ENCODE results near the gene PNMA1. TPM values are rescaled to one million over a fixed set of nuclear protein-coding genes. Genes with fewer than 3 reads are reported as not detected.
A peak's percentile ranks its signal among the peaks of the same experiment; 100 is the strongest.

PNMA1 gene
- total and polyA plus RNA-seq, 2 of the 13 experiments (the other 11 are each of a cell fraction or from before 2014, with no cell fraction given): 7.0 to 8.3 TPM

DNA sequence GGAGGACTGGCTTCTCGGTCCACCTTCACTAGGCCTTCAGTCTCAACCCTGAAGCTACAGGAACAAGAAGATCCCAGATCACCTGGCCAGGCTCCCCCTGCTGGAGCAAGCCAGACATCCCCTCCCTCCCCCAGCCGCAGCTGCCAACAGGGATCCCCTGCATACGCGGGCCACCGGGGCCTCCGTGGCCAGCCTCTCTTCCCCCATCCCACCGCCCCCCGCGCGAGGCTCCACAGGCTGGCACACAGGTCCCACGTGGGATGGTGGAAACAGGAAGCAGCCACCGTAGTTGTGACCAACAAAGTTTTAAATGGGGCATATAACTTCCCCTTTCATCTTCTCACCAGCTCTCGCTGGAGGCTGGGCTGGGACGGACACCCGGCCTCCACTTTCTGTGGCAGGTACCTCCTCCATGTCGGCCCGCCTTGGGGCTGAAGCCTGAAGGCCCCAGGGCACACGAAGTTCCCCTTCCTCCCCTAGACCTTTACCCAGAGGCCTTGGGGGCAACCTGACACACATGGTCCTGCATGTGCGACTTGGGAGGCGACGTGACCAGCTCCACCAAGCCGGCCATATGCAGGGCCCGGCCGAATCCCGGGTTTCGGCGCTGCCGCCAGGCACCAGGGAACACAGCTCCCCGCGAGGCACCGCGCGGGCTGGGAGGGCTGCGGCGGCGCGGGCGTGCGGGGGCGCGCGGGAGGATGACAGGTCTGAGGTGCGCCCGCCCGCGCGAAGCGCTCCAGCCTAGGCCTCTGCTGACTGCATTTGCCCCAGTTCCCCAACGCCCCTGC, 44.4 kb upstream of the PNMA1 start (continued):
- no peak for TF ChIP-seq CBX2 (IDR thresholded peaks at IDR 0.05; ENCODE audit: low read depth, low read length)
- no peak for TF ChIP-seq CBX2 (CRISPR knock-in tag; IDR thresholded peaks at IDR 0.05; ENCODE audit: low read depth)
- no peak for TF ChIP-seq AGO1 (IDR thresholded peaks at IDR 0.05; ENCODE audit: low read depth, low read length, poor library complexity, severe bottlenecking)
- TF ChIP-seq CBX1 (IDR thresholded peaks at IDR 0.05; ENCODE audit: low read depth): peak; percentile 29
- no peak for TF ChIP-seq ZNF484 (CRISPR knock-in tag; IDR thresholded peaks at IDR 0.05; ENCODE audit: borderline replicate concordance, low read depth)
- TF ChIP-seq ZFP37 (CRISPR knock-in tag; IDR thresholded peaks at IDR 0.05; ENCODE audit: borderline replicate concordance): no peak
- no peak for TF ChIP-seq ZNF224 (CRISPR knock-in tag; IDR thresholded peaks at IDR 0.05)
- TF ChIP-seq JDP2 (CRISPR knock-in tag; IDR thresholded peaks at IDR 0.05; ENCODE audit: borderline replicate concordance): no peak
- TF ChIP-seq ZNF34 (CRISPR knock-in tag; IDR thresholded peaks at IDR 0.05; ENCODE audit: borderline replicate concordance): no peak
- TF ChIP-seq, protein P1, sequence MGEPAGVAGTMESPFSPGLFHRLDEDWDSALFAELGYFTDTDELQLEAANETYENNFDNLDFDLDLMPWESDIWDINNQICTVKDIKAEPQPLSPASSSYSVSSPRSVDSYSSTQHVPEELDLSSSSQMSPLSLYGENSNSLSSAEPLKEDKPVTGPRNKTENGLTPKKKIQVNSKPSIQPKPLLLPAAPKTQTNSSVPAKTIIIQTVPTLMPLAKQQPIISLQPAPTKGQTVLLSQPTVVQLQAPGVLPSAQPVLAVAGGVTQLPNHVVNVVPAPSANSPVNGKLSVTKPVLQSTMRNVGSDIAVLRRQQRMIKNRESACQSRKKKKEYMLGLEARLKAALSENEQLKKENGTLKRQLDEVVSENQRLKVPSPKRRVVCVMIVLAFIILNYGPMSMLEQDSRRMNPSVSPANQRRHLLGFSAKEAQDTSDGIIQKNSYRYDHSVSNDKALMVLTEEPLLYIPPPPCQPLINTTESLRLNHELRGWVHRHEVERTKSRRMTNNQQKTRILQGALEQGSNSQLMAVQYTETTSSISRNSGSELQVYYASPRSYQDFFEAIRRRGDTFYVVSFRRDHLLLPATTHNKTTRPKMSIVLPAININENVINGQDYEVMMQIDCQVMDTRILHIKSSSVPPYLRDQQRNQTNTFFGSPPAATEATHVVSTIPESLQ (CRISPR knock-in tag; conservative IDR thresholded peaks at IDR 0.05): no peak
- no peak for TF ChIP-seq FOXA1 (IDR thresholded peaks at IDR 0.05)
- no peak for TF ChIP-seq FOXA1 (CRISPR knock-in tag; IDR thresholded peaks at IDR 0.05)
- no peak for TF ChIP-seq SP5 (CRISPR knock-in tag; IDR thresholded peaks at IDR 0.05; ENCODE audit: borderline replicate concordance, low read depth)
- TF ChIP-seq PHF20 (CRISPR knock-in tag; IDR thresholded peaks at IDR 0.05): 0 out of 2 replicates have a peak, but pooled peaks have one; percentile 4
- no peak for TF ChIP-seq RNF2 (conservative IDR thresholded peaks at IDR 0.05; ENCODE audit: low read depth)
- no peak for TF ChIP-seq ZNF180 (CRISPR knock-in tag; IDR thresholded peaks at IDR 0.05; ENCODE audit: borderline replicate concordance, low read depth)
- no peak for TF ChIP-seq ZNF256 (CRISPR knock-in tag; conservative IDR thresholded peaks at IDR 0.05)
- no peak for TF ChIP-seq ISL2 (CRISPR knock-in tag; IDR thresholded peaks at IDR 0.05)
- TF ChIP-seq, protein P2, sequence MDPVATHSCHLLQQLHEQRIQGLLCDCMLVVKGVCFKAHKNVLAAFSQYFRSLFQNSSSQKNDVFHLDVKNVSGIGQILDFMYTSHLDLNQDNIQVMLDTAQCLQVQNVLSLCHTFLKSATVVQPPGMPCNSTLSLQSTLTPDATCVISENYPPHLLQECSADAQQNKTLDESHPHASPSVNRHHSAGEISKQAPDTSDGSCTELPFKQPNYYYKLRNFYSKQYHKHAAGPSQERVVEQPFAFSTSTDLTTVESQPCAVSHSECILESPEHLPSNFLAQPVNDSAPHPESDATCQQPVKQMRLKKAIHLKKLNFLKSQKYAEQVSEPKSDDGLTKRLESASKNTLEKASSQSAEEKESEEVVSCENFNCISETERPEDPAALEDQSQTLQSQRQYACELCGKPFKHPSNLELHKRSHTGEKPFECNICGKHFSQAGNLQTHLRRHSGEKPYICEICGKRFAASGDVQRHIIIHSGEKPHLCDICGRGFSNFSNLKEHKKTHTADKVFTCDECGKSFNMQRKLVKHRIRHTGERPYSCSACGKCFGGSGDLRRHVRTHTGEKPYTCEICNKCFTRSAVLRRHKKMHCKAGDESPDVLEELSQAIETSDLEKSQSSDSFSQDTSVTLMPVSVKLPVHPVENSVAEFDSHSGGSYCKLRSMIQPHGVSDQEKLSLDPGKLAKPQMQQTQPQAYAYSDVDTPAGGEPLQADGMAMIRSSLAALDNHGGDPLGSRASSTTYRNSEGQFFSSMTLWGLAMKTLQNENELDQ (CRISPR knock-in tag; IDR thresholded peaks at IDR 0.05; ENCODE audit: borderline replicate concordance): no peak
- TF ChIP-seq HHEX (CRISPR knock-in tag; IDR thresholded peaks at IDR 0.05): no peak
- TF ChIP-seq, protein P3, sequence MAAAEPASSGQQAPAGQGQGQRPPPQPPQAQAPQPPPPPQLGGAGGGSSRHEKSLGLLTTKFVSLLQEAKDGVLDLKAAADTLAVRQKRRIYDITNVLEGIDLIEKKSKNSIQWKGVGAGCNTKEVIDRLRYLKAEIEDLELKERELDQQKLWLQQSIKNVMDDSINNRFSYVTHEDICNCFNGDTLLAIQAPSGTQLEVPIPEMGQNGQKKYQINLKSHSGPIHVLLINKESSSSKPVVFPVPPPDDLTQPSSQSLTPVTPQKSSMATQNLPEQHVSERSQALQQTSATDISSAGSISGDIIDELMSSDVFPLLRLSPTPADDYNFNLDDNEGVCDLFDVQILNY (CRISPR knock-in tag; conservative IDR thresholded peaks at IDR 0.05): no peak
- TF ChIP-seq, protein P4, sequence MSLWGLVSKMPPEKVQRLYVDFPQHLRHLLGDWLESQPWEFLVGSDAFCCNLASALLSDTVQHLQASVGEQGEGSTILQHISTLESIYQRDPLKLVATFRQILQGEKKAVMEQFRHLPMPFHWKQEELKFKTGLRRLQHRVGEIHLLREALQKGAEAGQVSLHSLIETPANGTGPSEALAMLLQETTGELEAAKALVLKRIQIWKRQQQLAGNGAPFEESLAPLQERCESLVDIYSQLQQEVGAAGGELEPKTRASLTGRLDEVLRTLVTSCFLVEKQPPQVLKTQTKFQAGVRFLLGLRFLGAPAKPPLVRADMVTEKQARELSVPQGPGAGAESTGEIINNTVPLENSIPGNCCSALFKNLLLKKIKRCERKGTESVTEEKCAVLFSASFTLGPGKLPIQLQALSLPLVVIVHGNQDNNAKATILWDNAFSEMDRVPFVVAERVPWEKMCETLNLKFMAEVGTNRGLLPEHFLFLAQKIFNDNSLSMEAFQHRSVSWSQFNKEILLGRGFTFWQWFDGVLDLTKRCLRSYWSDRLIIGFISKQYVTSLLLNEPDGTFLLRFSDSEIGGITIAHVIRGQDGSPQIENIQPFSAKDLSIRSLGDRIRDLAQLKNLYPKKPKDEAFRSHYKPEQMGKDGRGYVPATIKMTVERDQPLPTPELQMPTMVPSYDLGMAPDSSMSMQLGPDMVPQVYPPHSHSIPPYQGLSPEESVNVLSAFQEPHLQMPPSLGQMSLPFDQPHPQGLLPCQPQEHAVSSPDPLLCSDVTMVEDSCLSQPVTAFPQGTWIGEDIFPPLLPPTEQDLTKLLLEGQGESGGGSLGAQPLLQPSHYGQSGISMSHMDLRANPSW (CRISPR knock-in tag; IDR thresholded peaks at IDR 0.05; ENCODE audit: borderline replicate concordance): no peak
- TF ChIP-seq ZBTB3 (CRISPR knock-in tag; IDR thresholded peaks at IDR 0.05; ENCODE audit: borderline replicate concordance, low read depth): no peak

Data from HepG2 (cell line).